K562 (cell line): ENCODE measurements around the gene PAN3. TPM values are rescaled to one million over a fixed set of nuclear protein-coding genes. Genes with fewer than 3 reads are reported as not detected.

Source experiments
- ATAC-seq: fragments of 200-7000 bp; cut with Tn5 transposase; 3 replicates; pipeline ENCODE4 v1.9.1; 2020; ENCODE audit warnings: moderate library complexity
- BruUV-seq: library from RNA; stranded (reverse); fragments of 400-500 nt; replicated peaks from 2 replicates; lab custom pipeline; 2021; lab: Mats Ljungman, UMichigan
- CTCF ChIA-PET: fragments of 300-600 bp; formaldehyde crosslinking; extraction: SDS; loops from one replicate; lab custom pipeline; 2021; ENCODE audit warnings: low intra/inter-chr PET ratio; lab: Yijun Ruan, JAX
- POLR2A ChIA-PET: fragments of 300-600, 350-650 bp; sonication (Branson Sonifier 250); formaldehyde crosslinking; extraction: SDS; loops from one replicate; lab custom pipeline; 2021; ENCODE audit warnings: antibody characterized with exemption, inconsistent platforms; lab: Yijun Ruan, JAX
- DNase-seq, 4 experiments: peaks; one replicate each; pipeline versions ENCODE4 v3.0.0 to v3.0.0-alpha.2; 2011 to 2018; ENCODE audit warnings: low spot score in 3 of 4, mixed read lengths in 3 of 4; ENCODE audit errors: extremely low read depth in 1 of 4
- FAIRE-seq: peaks from 2 replicates; lab custom pipeline; 2011; peaks lifted over from hg19 to GRCh38; lab: Jason Lieb, UNC
- H2AFZ ChIP-seq: 2 replicates; pipeline ENCODE4 v1.6.0; 2011; ENCODE audit warnings: low read depth, low read length, control low read depth, inconsistent platforms
- H3K27ac ChIP-seq: fragments of 200-600 bp; 3 replicates; pipeline ENCODE4 v1.8.0; 2011; ENCODE audit warnings: low read depth, mild to moderate bottlenecking, control low read depth, inconsistent platforms, low read length, moderate library complexity, mixed read lengths; ENCODE audit errors: extremely low read depth
- H3K27me3 ChIP-seq, 2 experiments: fragments of 300-600 bp in 1 of 2; 2 replicates in 1 of 2; 3 replicates in 1 of 2; pipeline versions ENCODE4 v1.6.0 to v1.8.0; 2011; ENCODE audit warnings: inconsistent platforms in 2 of 2, low read length in 2 of 2, mild to moderate bottlenecking in 1 of 2, mixed read lengths in 1 of 2, moderate library complexity in 1 of 2; ENCODE audit not compliant: control insufficient read depth in 2 of 2, insufficient read depth in 2 of 2
- H3K36me3 ChIP-seq: fragments of 300-600 bp; 3 replicates; pipeline ENCODE4 v1.8.0; 2011; ENCODE audit warnings: mild to moderate bottlenecking, low read length, inconsistent platforms; ENCODE audit not compliant: control insufficient read depth, insufficient read depth
- H3K4me1 ChIP-seq, 2 experiments: fragments of 200-600 bp in 1 of 2; replicated peaks in 1 of 2; 2 replicates in 1 of 2; 3 replicates in 1 of 2; pipeline versions ENCODE4 v1.5.1 to v1.8.0; 2011; ENCODE audit warnings: inconsistent platforms in 2 of 2, low read length in 2 of 2, mild to moderate bottlenecking in 1 of 2, mixed read lengths in 1 of 2, moderate library complexity in 1 of 2; ENCODE audit not compliant: control insufficient read depth in 2 of 2, insufficient read depth in 2 of 2
- H3K4me2 ChIP-seq: 2 replicates; pipeline ENCODE4 v1.6.1; 2011; ENCODE audit warnings: low read length, control low read depth, inconsistent platforms, mixed read lengths; ENCODE audit not compliant: insufficient read depth
- H3K4me3 ChIP-seq: fragments of 200-600 bp; sonication (generic), shearing (Covaris generic); 2 replicates; pipeline ENCODE4 v1.5.1; 2016; ENCODE audit warnings: control low read depth, inconsistent platforms
- H3K79me2 ChIP-seq: fragments of 200-600 bp; 3 replicates; pipeline ENCODE4 v1.8.0; 2011; ENCODE audit warnings: low read length, inconsistent platforms; ENCODE audit not compliant: control insufficient read depth, insufficient read depth
- H3K9ac ChIP-seq, 2 experiments: 2 replicates each; pipeline versions ENCODE4 v1.6.0 to v1.6.1; 2011; ENCODE audit warnings: low read depth in 2 of 2, low read length in 2 of 2, control low read depth in 1 of 2, inconsistent platforms in 1 of 2, mild to moderate bottlenecking in 1 of 2, mixed read lengths in 1 of 2; ENCODE audit not compliant: insufficient read depth in 1 of 2
- H3K9me1 ChIP-seq: one replicate; pipeline ENCODE4 v1.6.0; 2011; ENCODE audit warnings: inconsistent platforms, mild to moderate bottlenecking, low read length, moderate library complexity; ENCODE audit not compliant: control insufficient read depth, insufficient read depth
- H3K9me3 ChIP-seq: replicated peaks from 2 replicates; pipeline ENCODE4 v1.5.1; 2011; ENCODE audit warnings: low read depth, low read length, inconsistent platforms; ENCODE audit not compliant: control insufficient read depth, insufficient read depth
- H4K20me1 ChIP-seq: replicated peaks from 2 replicates; pipeline ENCODE4 v1.6.1; 2011; ENCODE audit warnings: low read length, inconsistent platforms, mixed read lengths; ENCODE audit not compliant: control insufficient read depth, insufficient read depth
- COPS2 ChIP-seq: fragments of 450-650 bp; conservative IDR thresholded peaks from 2 replicates; pipeline ENCODE4 v1.6.1; 2016; ENCODE audit warnings: mild to moderate bottlenecking, moderate library complexity
- HDGF ChIP-seq: fragments of 450-650 bp; IDR thresholded peaks from 2 replicates; pipeline ENCODE4 v1.6.1; 2016
- HLTF ChIP-seq: fragments of 450-650 bp; IDR thresholded peaks from 2 replicates; pipeline ENCODE4 v1.6.1; 2016
- MEF2D ChIP-seq: conservative IDR thresholded peaks from 2 replicates; pipeline ENCODE4 v1.6.1; 2016; ENCODE audit warnings: low read depth, missing genetic modification characterization, missing compliant biosample characterization
- NBN ChIP-seq: fragments of 450-650 bp; IDR thresholded peaks from 2 replicates; pipeline ENCODE4 v1.6.1; 2016; ENCODE audit warnings: low read depth, mild to moderate bottlenecking
- RAD51 ChIP-seq: fragments of 450-650 bp; IDR thresholded peaks from 2 replicates; pipeline ENCODE4 v1.7.1; 2016; ENCODE audit warnings: low read depth, mild to moderate bottlenecking, borderline replicate concordance
- RBM14 ChIP-seq: fragments of 200-400 bp; formaldehyde crosslinking; IDR thresholded peaks from 2 replicates; pipeline ENCODE4 v1.6.1; 2018; ENCODE audit warnings: low read depth, mild to moderate bottlenecking, low read length, moderate library complexity, borderline replicate concordance; ENCODE audit not compliant: insufficient read depth
- ZNF76 ChIP-seq: fragments of 250-450 bp; sonication (Bioruptor Pico); IDR thresholded peaks from 2 replicates; pipeline ENCODE4 v1.4.0; 2020; ENCODE audit warnings: mild to moderate bottlenecking, moderate library complexity, borderline replicate concordance
- WGBS: fragments of 100-300 bp; shearing (Covaris generic); methylation state at CpG from one replicate; pipeline ENCODE4 v1.1.6; 2016; ENCODE audit warnings: low coverage, mixed read lengths; ENCODE audit not compliant: insufficient coverage; ENCODE audit errors: missing lambda C conversion rate; 5-methylcytosine and 5-hydroxymethylcytosine counted together
- in situ Hi-C: fragments of 300-500 bp; cut with MboI; formaldehyde crosslinking; loops from 4 replicates; pipeline ENCODE4 v1.15.0; 2018; ENCODE audit warnings: inconsistent platforms, mixed read lengths
- intact Hi-C: fragments of 100-400 bp; cut with micrococcal nuclease; formaldehyde crosslinking; loops from 2 replicates; pipeline ENCODE4 v1.14.2; 2022
- polyA plus RNA-seq, 8 experiments: library from polyadenylated mRNA; depleted of rRNA in 4 of 8; stranded (reverse) in 5 of 8; unstranded in 3 of 8; fragments of >200 nt; fragmentation: Nextera tagmentation in 2 of 8; fragmentation: Illumina TruSeq in 1 of 8; extraction: Ambion mirVana in 2 of 8; extraction: Trizol in 1 of 8; gene quantifications; 2 replicates each; pipeline versions ENCODE4 v1.2.1 to v1.2.3, GENCODE V29; 2011 to 2014; ENCODE audit warnings: inconsistent platforms in 1 of 8, missing spikeins in 1 of 8
- total RNA-seq, 7 experiments: library from RNA; depleted of rRNA in 6 of 7; stranded (reverse); fragments of >200 nt in 6 of 7; fragmentation: Illumina TruSeq in 2 of 7; extraction: Trizol in 2 of 7; gene quantifications; 2 replicates each; pipeline versions ENCODE4 v1.2.1 to v1.2.3, GENCODE V29; 2011 to 2021; ENCODE audit warnings: low replicate concordance in 1 of 7

The PAN3 gene
- total and polyA plus RNA-seq, 9 of the 15 experiments (the other 6 are each of a cell fraction or from before 2014, with no cell fraction given), result 7.2 to 19.9 (median 11.6) TPM

DNA sequence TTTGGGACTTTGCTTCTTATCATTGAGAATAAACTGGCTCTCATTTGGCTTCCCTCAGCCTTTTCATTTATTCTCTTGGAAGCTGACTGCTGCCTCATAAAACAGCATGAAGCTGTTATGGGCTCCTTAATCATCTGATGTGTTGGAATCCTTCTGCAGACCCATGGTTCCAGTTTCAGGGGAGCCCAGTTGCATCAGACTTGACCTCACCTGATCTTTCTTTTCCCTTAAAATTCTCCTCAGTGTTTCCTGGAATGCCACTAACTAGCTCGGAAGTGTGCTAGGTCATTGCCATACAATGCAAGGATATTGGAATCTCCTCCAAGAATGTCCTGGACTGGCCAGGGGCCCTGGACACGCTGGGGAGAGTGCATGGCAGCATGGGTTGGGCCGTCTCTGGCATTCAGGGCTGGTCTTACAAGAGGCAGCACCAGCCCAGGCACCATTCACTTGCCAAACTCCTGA is 197.9 kb downstream of the PAN3 start:
- H3K27ac ChIP-seq, result no peak overlapping the region
- in situ Hi-C loops, result no loop called here
- ChIA-PET CTCF (no interaction called here), POLR2A (interaction anchor here (0.6 kb wide), 2 partner anchors 13 to 257 kb away, joined by 3 to 4 read pairs; no protein-coding TSS in a partner anchor)
- FAIRE-seq (no peak), DNase-seq (no peak), ATAC-seq (no peak)
- no peaks in the 10 kb centered on the region for H3K36me3 ChIP-seq
- H3K79me2 ChIP-seq, result no peaks in the 10 kb centered on the region
- no peaks in the 10 kb centered on the region for H3K27me3 ChIP-seq
- no peak for TF ChIP-seq MEF2D (tag)
- no peak for TF ChIP-seq RAD51
- no peak for TF ChIP-seq RBM14
- TF ChIP-seq HLTF, result no peak
- TF ChIP-seq NBN, result no peak
- TF ChIP-seq HDGF, result no peak
- no peak for TF ChIP-seq COPS2
- no peak for TF ChIP-seq ZNF76 (CRISPR knock-in tag)
- H3K9me1 ChIP-seq, result no peaks in the 10 kb centered on the region
- no peaks in the 10 kb centered on the region for H3K4me1 ChIP-seq
- 49% methylated on average over 3 of the region's 3 CpGs for WGBS
- H3K9ac ChIP-seq, result no peak overlapping the region
- no peaks in the 10 kb centered on the region for H4K20me1 ChIP-seq
- BruUV-seq, result no TSS peak
- no peaks in the 10 kb centered on the region for H3K9me3 ChIP-seq
- intact Hi-C loops, result no loop called here
- H2AFZ ChIP-seq, result no peak overlapping the region
- no peak overlapping the region for H3K4me3 ChIP-seq
- no peak overlapping the region for H3K4me2 ChIP-seq
